CD4-positive, alpha-beta T cell (primary cell): Measurements from ENCODE around the gene KIAA1217. TPM values are rescaled to one million over a fixed set of nuclear protein-coding genes. Genes with fewer than 3 reads are reported as not detected.

Experiments
- ATAC-seq: fragments of 200-7000 bp; cut with Tn5 transposase; one replicate; pipeline ENCODE4 v1.10.0; 2022; ENCODE audit warnings: mild to moderate bottlenecking; ENCODE audit not compliant: poor library complexity
- CTCF ChIA-PET: fragments of 350-600 bp; sonication (Branson Sonifier 250); formaldehyde crosslinking; loops from one replicate; lab custom pipeline; 2021; ENCODE audit warnings: antibody characterized with exemption, inconsistent platforms; lab: Charles Lee
- POLR2A ChIA-PET: fragments of 350-600 bp; sonication (Branson Sonifier 250); formaldehyde crosslinking; loops from one replicate; lab custom pipeline; 2021; ENCODE audit warnings: antibody characterized with exemption, inconsistent platforms; lab: Charles Lee
- DNase-seq, 14 experiments: peaks; one replicate each; pipeline ENCODE4 v3.0.0-alpha.2; 2013 to 2020; ENCODE audit warnings: mixed read lengths in 2 of 14
- H3K27ac ChIP-seq, 2 donors: one replicate each; pipeline versions ENCODE4 v1.5.1 to v1.7.0; 2013; ENCODE audit warnings: low read length in 2 of 2, low read depth in 1 of 2, mild to moderate bottlenecking in 1 of 2
- H3K27me3 ChIP-seq, 2 experiments: 1 replicate in 1 of 2; 2 replicates in 1 of 2; pipeline versions ENCODE4 v1.6.1 to v1.7.0; 2013; ENCODE audit warnings: low read length in 2 of 2, control low read depth in 1 of 2, mild to moderate bottlenecking in 1 of 2, moderate library complexity in 1 of 2; ENCODE audit not compliant: insufficient read depth in 2 of 2, control insufficient read depth in 1 of 2
- H3K36me3 ChIP-seq: one replicate; pipeline ENCODE4 v1.6.1; 2013; ENCODE audit warnings: low read length, control low read depth; ENCODE audit not compliant: insufficient read depth
- H3K4me1 ChIP-seq: one replicate; pipeline ENCODE4 v1.6.1; 2013; ENCODE audit warnings: low read length, control low read depth; ENCODE audit not compliant: insufficient read depth
- H3K4me3 ChIP-seq: one replicate; pipeline ENCODE4 v1.5.1; 2013; ENCODE audit warnings: mild to moderate bottlenecking, low read length, moderate library complexity
- H3K9me3 ChIP-seq, 2 experiments: 1 replicate in 1 of 2; 2 replicates in 1 of 2; pipeline versions ENCODE4 v1.6.1 to v1.7.0; 2013; ENCODE audit warnings: low read length in 2 of 2, mild to moderate bottlenecking in 2 of 2, control low read depth in 1 of 2, moderate library complexity in 1 of 2; ENCODE audit not compliant: control insufficient read depth in 1 of 2, insufficient read depth in 1 of 2
- H3K27ac Mint-ChIP-seq: one replicate; pipeline ENCODE4 v1.8.0; 2020; ENCODE audit warnings: mixed read lengths
- H3K27me3 Mint-ChIP-seq: one replicate; pipeline ENCODE4 v1.8.0; 2021; ENCODE audit warnings: mixed read lengths
- H3K36me3 Mint-ChIP-seq: one replicate; pipeline ENCODE4 v1.8.0; 2021; ENCODE audit warnings: low read depth, mixed read lengths
- H3K4me1 Mint-ChIP-seq: one replicate; pipeline ENCODE4 v1.8.0; 2021; ENCODE audit warnings: low read depth, mixed read lengths
- H3K4me3 Mint-ChIP-seq: one replicate; pipeline ENCODE4 v1.8.0; 2020; ENCODE audit warnings: mild to moderate bottlenecking, mixed read lengths
- H3K9me3 Mint-ChIP-seq: one replicate; pipeline ENCODE4 v1.8.0; 2020; ENCODE audit warnings: mixed read lengths
- intact Hi-C, 2 experiments: fragments of 100-400 bp; cut with DNase I in 1 of 2; cut with micrococcal nuclease in 1 of 2; formaldehyde crosslinking; loops; one replicate each; pipeline versions ENCODE4 v1.15.1 to v1.9.0; 2023 to 2025; cut with DNase I, micrococcal nuclease
- total RNA-seq, 174 experiments: library from RNA in 2 of 174; stranded (reverse) in 2 of 174; gene quantifications; one replicate each; pipeline ENCODE4 v1.2.3 and lab custom pipeline; 2021 to 2026
- TF ChIP-seq, protein P1 (sequence below): fragments of 200-600 bp; IDR thresholded peaks from one replicate; pipeline ENCODE4 v1.8.0; 2022; ENCODE audit warnings: antibody characterized with exemption, mild to moderate bottlenecking

The KIAA1217 gene
- total RNA-seq, 2 experiments from 2014 or later: not detected

DNA sequence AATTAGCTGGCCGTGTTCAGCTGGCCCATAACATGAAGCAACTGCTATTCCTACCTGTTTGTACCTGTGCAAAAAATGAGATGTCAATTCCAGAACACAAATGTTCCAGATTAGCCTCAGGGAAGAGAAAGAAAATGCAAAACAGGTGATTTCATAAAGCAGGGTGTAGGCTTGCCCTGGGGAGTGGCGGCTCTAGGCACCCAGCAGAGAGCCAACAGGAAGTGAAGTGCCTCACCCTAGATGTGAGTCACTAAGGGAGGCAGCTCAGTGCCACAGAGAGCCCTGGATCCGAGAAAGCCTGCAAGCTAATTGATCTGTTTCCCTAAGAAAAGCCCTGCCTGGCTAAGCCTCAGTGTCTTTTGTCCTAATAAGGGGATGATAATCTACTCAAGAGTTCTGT is 274.8 kb downstream of the KIAA1217 start:
- Mint-ChIP-seq H3K27me3 (peaks cover 3% of the 10 kb centered on the region), H3K9me3 (peaks cover 2% of the 10 kb centered on the region), H3K4me3 (no peak overlapping the region), H3K36me3 (no peaks in the 10 kb centered on the region), H3K27ac (no peak overlapping the region), H3K4me1 (no peaks in the 10 kb centered on the region)
- POLR2A ChIA-PET: no interaction called here
- Histone ChIP-seq H3K27me3 (no peaks in the 10 kb centered on the region), H3K36me3 (no peaks in the 10 kb centered on the region), H3K9me3 (no peaks in the 10 kb centered on the region), H3K27ac (no peak overlapping the region), H3K4me3 (no peak overlapping the region), H3K4me1 (peaks cover 4% of the 10 kb centered on the region)
- intact Hi-C loops: no loop called here
- TF ChIP-seq, protein P1, sequence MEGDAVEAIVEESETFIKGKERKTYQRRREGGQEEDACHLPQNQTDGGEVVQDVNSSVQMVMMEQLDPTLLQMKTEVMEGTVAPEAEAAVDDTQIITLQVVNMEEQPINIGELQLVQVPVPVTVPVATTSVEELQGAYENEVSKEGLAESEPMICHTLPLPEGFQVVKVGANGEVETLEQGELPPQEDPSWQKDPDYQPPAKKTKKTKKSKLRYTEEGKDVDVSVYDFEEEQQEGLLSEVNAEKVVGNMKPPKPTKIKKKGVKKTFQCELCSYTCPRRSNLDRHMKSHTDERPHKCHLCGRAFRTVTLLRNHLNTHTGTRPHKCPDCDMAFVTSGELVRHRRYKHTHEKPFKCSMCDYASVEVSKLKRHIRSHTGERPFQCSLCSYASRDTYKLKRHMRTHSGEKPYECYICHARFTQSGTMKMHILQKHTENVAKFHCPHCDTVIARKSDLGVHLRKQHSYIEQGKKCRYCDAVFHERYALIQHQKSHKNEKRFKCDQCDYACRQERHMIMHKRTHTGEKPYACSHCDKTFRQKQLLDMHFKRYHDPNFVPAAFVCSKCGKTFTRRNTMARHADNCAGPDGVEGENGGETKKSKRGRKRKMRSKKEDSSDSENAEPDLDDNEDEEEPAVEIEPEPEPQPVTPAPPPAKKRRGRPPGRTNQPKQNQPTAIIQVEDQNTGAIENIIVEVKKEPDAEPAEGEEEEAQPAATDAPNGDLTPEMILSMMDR: no peak
- CTCF ChIA-PET: interaction anchor here (0.9 kb wide), 1 partner anchor 17 kb away, joined by 3 read pairs; no protein-coding TSS in a partner anchor
- DNase-seq: peak in 7 of 14 experiments; percentile 1 to 42 (median 12)
- peak; percentile 71 for ATAC-seq

DNA sequence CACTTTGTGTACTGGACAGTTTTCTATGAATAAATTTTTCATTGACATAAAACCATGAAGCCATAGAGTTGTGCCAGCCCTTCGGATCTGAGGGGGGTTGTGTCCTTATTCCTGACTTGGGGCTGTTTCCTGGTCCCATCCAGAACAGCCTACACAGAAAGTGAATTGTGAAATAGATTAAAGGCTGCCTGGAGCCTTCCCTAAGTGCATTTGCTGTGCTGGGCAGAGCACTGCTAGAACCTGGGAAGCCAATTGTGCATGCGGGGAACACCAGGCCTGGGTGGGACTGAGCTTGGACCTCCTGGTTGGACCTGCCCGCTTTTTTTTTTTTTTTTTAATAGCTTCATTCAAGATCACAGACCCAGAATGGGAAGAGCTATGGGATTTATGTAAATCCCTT is 275.8 kb downstream of the KIAA1217 start:
- no peak for DNase-seq
- Histone ChIP-seq H3K27ac (no peak overlapping the region), H3K9me3 (no peaks in the 10 kb centered on the region), H3K4me1 (peaks cover 4% of the 10 kb centered on the region), H3K36me3 (no peaks in the 10 kb centered on the region), H3K4me3 (no peak overlapping the region), H3K27me3 (no peaks in the 10 kb centered on the region)
- H3K27ac Mint-ChIP-seq: no peak overlapping the region
- TF ChIP-seq, protein P1: no peak
- peaks cover 3% of the 10 kb centered on the region for H3K27me3 Mint-ChIP-seq
- POLR2A ChIA-PET: no interaction called here
- CTCF ChIA-PET: no interaction called here
- no peaks in the 10 kb centered on the region for H3K9me3 Mint-ChIP-seq
- no peaks in the 10 kb centered on the region for H3K36me3 Mint-ChIP-seq
- H3K4me1 Mint-ChIP-seq: no peaks in the 10 kb centered on the region
- intact Hi-C loops: no loop called here
- no peak for ATAC-seq
- no peak overlapping the region for H3K4me3 Mint-ChIP-seq

DNA sequence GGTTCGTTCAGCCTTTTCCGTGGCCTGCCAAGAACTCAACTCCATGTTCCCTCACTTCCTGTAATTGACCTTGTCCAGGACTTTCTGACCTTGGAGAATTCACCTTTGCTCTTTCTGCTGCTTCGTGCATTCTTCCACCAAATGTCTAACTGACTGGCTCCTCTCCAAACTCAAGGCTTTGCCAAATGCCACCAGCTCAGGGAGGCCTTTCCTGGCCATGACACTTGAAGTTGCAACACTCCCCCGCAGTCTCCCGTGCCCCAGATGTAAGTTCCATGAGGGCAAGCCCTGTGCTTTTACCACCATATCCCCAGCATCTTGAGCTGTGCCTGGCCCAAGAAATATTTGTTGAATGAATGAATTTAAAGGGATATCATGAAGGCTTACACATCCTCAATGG is 276.4 kb downstream of the KIAA1217 start:
- no peak for ATAC-seq

More for the DNA sequence above, 276.4 kb downstream of the KIAA1217 start:
- Histone ChIP-seq H3K4me3 (no peak overlapping the region), H3K36me3 (no peaks in the 10 kb centered on the region), H3K27ac (no peak overlapping the region), H3K27me3 (no peaks in the 10 kb centered on the region), H3K4me1 (peaks cover 4% of the 10 kb centered on the region), H3K9me3 (no peaks in the 10 kb centered on the region)
- ChIA-PET CTCF (no interaction called here), POLR2A (no interaction called here)
- Mint-ChIP-seq H3K27me3 (peaks cover 3% of the 10 kb centered on the region), H3K36me3 (no peaks in the 10 kb centered on the region), H3K4me1 (no peaks in the 10 kb centered on the region), H3K4me3 (no peak overlapping the region), H3K9me3 (no peaks in the 10 kb centered on the region), H3K27ac (no peak overlapping the region)
- TF ChIP-seq, protein P1: no peak
- no peak for DNase-seq
- intact Hi-C loops: no loop called here
